NB4 (cell line): Measurements from ENCODE around the gene ARL14EP.

Source experiments
- DNase-seq: peaks from one replicate; pipeline ENCODE4 v3.0.0; 2010; ENCODE audit warnings: low read depth
- H3K4me3 ChIP-seq: one replicate; pipeline ENCODE4 v1.5.1; 2011; ENCODE audit warnings: mild to moderate bottlenecking, low read depth, low read length, moderate library complexity
- CTCF ChIP-seq: IDR thresholded peaks from one replicate; pipeline ENCODE4 v1.5.1; 2012; ENCODE audit warnings: low read depth, low read length
- MAX ChIP-seq: IDR thresholded peaks from 2 replicates; pipeline ENCODE4 v1.6.1; 2011; ENCODE audit warnings: low read depth, low read length
- MYC ChIP-seq: IDR thresholded peaks from 2 replicates; pipeline ENCODE4 v1.6.1; 2011; ENCODE audit warnings: low read depth, low read length
- POLR2A ChIP-seq: IDR thresholded peaks from 2 replicates; pipeline ENCODE4 v1.6.1; 2011; ENCODE audit warnings: mild to moderate bottlenecking; ENCODE audit not compliant: insufficient read length; ENCODE audit errors: extremely low read depth

The ARL14EP gene

GRCh38 chr11:30358536-30358935, 35.6 kb downstream of the ARL14EP start:
- TF ChIP-seq MYC, result no peak
- DNase-seq, result no peak
- no peak overlapping the region for H3K4me3 ChIP-seq

GRCh38 chr11:30360741-30361140, 37.8 kb downstream of the ARL14EP start:
- H3K4me3 ChIP-seq, result no peak overlapping the region
- no peak for DNase-seq
- TF ChIP-seq MYC (no peak), MAX (no peak), POLR2A (no peak), CTCF (no peak)

DNA sequence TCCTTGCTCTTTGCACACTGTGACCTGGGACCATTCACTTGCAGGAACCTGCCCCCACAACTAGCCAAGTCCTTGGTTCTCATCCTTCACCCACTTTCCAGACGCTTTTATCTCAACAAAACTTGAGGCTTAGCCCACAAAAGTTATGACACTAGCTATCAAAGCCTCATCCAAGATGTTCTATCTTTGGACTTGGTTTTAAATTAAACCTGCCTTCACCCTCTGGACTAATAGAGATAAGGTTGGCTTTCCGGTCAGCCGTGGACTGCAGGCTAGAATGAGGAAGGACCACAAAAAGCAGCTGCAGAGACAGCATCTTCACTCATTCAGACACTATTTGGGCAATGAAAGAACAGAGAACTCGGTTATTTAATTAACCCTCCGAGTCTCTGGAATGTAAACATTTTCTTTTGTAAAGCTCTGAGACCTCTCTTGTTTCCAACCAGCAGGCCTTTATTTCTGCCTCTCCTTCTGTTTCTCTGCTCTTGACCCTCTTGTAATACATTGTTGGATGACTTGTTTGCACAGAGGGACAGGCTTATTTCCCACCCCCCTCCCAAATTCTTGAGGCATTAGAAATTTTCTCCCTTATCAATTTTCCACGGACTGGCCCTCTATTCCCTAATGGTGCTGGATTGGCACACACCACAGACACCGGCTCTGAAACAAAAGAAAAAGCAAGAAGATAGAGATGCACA, 41.4 kb downstream of the ARL14EP start:
- TF ChIP-seq POLR2A, result no peak
- TF ChIP-seq MYC, result no peak
- no peak for TF ChIP-seq MAX
- no peak for TF ChIP-seq CTCF
- no peak for DNase-seq
- no peak overlapping the region for H3K4me3 ChIP-seq

DNA sequence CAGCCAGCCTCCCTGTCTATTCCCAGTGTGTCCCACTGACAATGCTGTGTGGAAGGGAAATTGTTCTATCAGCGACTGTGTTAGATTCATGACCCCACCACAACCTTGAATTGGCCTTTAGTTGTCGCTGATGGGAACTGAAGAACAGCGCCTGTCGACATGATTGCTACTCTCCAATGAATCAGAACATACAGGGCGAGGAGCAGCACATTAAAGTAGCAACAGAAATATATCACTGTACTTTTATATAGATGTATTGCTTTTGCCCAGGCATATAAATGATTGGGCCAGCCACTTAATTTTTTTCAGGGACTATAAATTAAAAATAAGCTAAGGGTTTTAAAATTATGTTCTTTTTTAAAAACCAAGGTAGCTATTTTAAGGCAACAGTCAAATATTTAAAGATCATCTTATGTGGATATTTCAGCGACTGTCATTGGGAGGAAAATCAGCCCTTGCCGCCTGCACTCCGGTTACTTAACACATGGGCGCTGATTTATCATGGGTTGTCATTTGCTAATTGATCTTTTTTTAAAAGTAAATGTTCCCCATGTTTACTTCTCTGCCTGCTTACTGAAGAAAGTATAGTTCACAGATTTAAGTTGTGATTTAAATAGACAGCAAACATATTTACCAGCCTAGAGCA, 42.1 kb downstream of the ARL14EP start:
- no peak overlapping the region for H3K4me3 ChIP-seq
- TF ChIP-seq CTCF (no peak), POLR2A (no peak)
- no peak for DNase-seq

- no peak overlapping the region for H3K4me3 ChIP-seq
- no peak for DNase-seq
- TF ChIP-seq MAX (no peak), POLR2A (no peak), CTCF (no peak), MYC (no peak)
These were observed 43.1 kb downstream of the ARL14EP start for GRCh38 chr11:30365793-30366517.

- no peak for TF ChIP-seq MYC
- no peak for TF ChIP-seq MAX
- TF ChIP-seq CTCF, result no peak
- no peak for TF ChIP-seq POLR2A
- no peak for DNase-seq
- no peak overlapping the region for H3K4me3 ChIP-seq
These were observed 45.5 kb downstream of the ARL14EP start for GRCh38 chr11:30368394-30368793.
